Endothelial cell of umbilical vein (primary cell): ENCODE measurements around the gene SCD. TPM values are rescaled to one million over a fixed set of nuclear protein-coding genes. Genes with fewer than 3 reads are reported as not detected.

ENCODE experiments used
- BruUV-seq: library from RNA; stranded (reverse); fragments of 400-500 nt; replicated peaks from 2 replicates; lab custom pipeline; 2021; lab: Mats Ljungman, UMichigan
- CTCF ChIA-PET: fragments of 300-600, 350-600 bp; sonication (Branson Sonifier 250); formaldehyde crosslinking; loops from one replicate; lab custom pipeline; 2021; ENCODE audit warnings: antibody characterized with exemption, inconsistent platforms; lab: Charles Lee
- POLR2A ChIA-PET: fragments of 300-600, 350-600 bp; sonication (Branson Sonifier 250); formaldehyde crosslinking; loops from one replicate; lab custom pipeline; 2021; ENCODE audit warnings: antibody characterized with exemption, inconsistent platforms; lab: Charles Lee
- DNase-seq: peaks from one replicate; pipeline ENCODE4 v3.0.0-alpha.2; 2011; ENCODE audit warnings: low read depth, low spot score
- FAIRE-seq: peaks from 2 replicates; lab custom pipeline; 2011; peaks lifted over from hg19 to GRCh38; lab: Jason Lieb, UNC
- H2AFZ ChIP-seq: 2 replicates; pipeline ENCODE4 v1.6.0; 2012; ENCODE audit warnings: low read depth, low read length, control low read depth, inconsistent platforms
- H3K27ac ChIP-seq: 2 replicates; pipeline ENCODE4 v1.5.1; 2011; ENCODE audit warnings: low read depth, mild to moderate bottlenecking, control low read depth, low read length, moderate library complexity; ENCODE audit not compliant: insufficient read depth
- H3K27me3 ChIP-seq, 2 experiments: 2 replicates each; pipeline versions ENCODE4 v1.6.0 to v1.6.1; 2011; ENCODE audit warnings: low read length in 2 of 2, mixed read lengths in 1 of 2; ENCODE audit not compliant: control insufficient read depth in 2 of 2, insufficient read depth in 2 of 2
- H3K36me3 ChIP-seq, 2 experiments: 2 replicates in 1 of 2; 3 replicates in 1 of 2; pipeline ENCODE4 v1.5.1; 2011; ENCODE audit warnings: low read length in 2 of 2, mild to moderate bottlenecking in 1 of 2, moderate library complexity in 1 of 2; ENCODE audit not compliant: control insufficient read depth in 2 of 2, insufficient read depth in 2 of 2; ENCODE audit errors: extremely low read depth in 1 of 2
- H3K4me1 ChIP-seq: 3 replicates; pipeline ENCODE4 v1.5.1; 2011; ENCODE audit warnings: mild to moderate bottlenecking, low read length; ENCODE audit not compliant: control insufficient read depth, insufficient read depth; ENCODE audit errors: extremely low read depth
- H3K4me2 ChIP-seq: 2 replicates; pipeline ENCODE4 v1.6.1; 2011; ENCODE audit warnings: low read length, control low read depth, mixed read lengths; ENCODE audit not compliant: insufficient read depth
- H3K4me3 ChIP-seq, 3 experiments: fragments of 200-600 bp in 1 of 3; sonication (generic), shearing (Covaris generic) in 1 of 3; replicated peaks in 1 of 3; 2 replicates each; pipeline ENCODE4 v1.5.1; 2011 to 2016; ENCODE audit warnings: control low read depth in 3 of 3, low read length in 3 of 3, mild to moderate bottlenecking in 2 of 3, inconsistent platforms in 1 of 3, low read depth in 1 of 3, moderate library complexity in 1 of 3; ENCODE audit not compliant: insufficient read depth in 1 of 3
- H3K79me2 ChIP-seq: 2 replicates; pipeline ENCODE4 v1.6.0; 2012; ENCODE audit warnings: low read length, inconsistent platforms; ENCODE audit not compliant: control insufficient read depth, insufficient read depth
- H3K9ac ChIP-seq: replicated peaks from 2 replicates; pipeline ENCODE3; 2011; ENCODE audit warnings: low read length, control low read depth; ENCODE audit not compliant: insufficient read depth; ENCODE audit errors: extremely low read depth
- H3K9me1 ChIP-seq: replicated peaks from 3 replicates; pipeline ENCODE4 v1.6.0; 2011; ENCODE audit warnings: mild to moderate bottlenecking, low read length; ENCODE audit not compliant: control insufficient read depth, insufficient read depth; ENCODE audit errors: extremely low read depth
- H3K9me3 ChIP-seq: replicated peaks from 2 replicates; pipeline ENCODE4 v1.5.1; 2012; ENCODE audit warnings: low read length, inconsistent platforms; ENCODE audit not compliant: control insufficient read depth, insufficient read depth
- H4K20me1 ChIP-seq: replicated peaks from 2 replicates; pipeline ENCODE3; 2011; ENCODE audit warnings: mild to moderate bottlenecking, low read length; ENCODE audit not compliant: control insufficient read depth, insufficient read depth; ENCODE audit errors: extremely low read depth
- CTCF ChIP-seq, 2 donors: IDR thresholded peaks; 1 replicate in 1 of 2; 2 replicates in 1 of 2; pipeline ENCODE4 v1.5.1; 2011; ENCODE audit warnings: low read length in 2 of 2, mild to moderate bottlenecking in 2 of 2, moderate library complexity in 2 of 2, control low read depth in 1 of 2, inconsistent platforms in 1 of 2, low read depth in 1 of 2; ENCODE audit not compliant: insufficient read depth in 1 of 2; ENCODE audit errors: extremely low read depth in 1 of 2
- EZH2 ChIP-seq: IDR thresholded peaks from 2 replicates; pipeline ENCODE4 v1.6.1; 2012; ENCODE audit warnings: borderline replicate concordance, low read depth, mild to moderate bottlenecking, moderate library complexity, low read length, inconsistent platforms; ENCODE audit not compliant: severe bottlenecking
- FOS ChIP-seq: IDR thresholded peaks from 2 replicates; pipeline ENCODE4 v1.6.1; 2011; ENCODE audit warnings: mild to moderate bottlenecking, low read length, moderate library complexity, borderline replicate concordance; ENCODE audit not compliant: insufficient read depth
- GATA2 ChIP-seq: IDR thresholded peaks from 2 replicates; pipeline ENCODE4 v1.7.0; 2011; ENCODE audit warnings: low read depth, mild to moderate bottlenecking, moderate library complexity, mixed read lengths, low read length; ENCODE audit not compliant: insufficient read length, insufficient read depth
- JUN ChIP-seq: IDR thresholded peaks from 2 replicates; pipeline ENCODE4 v1.6.1; 2011; ENCODE audit warnings: borderline replicate concordance, low read depth; ENCODE audit not compliant: insufficient read length, insufficient read depth
- MYC ChIP-seq: IDR thresholded peaks from one replicate; pipeline ENCODE4 v1.6.1; 2011; ENCODE audit warnings: mild to moderate bottlenecking, low read depth, low read length
- POLR2A ChIP-seq: IDR thresholded peaks from 2 replicates; pipeline ENCODE4 v1.6.1; 2012; ENCODE audit warnings: low read depth, mild to moderate bottlenecking, control low read depth, low read length
- POLR2AphosphoS5 ChIP-seq: IDR thresholded peaks from 2 replicates; pipeline ENCODE4 v1.6.1; 2012; ENCODE audit warnings: low read depth, mild to moderate bottlenecking, control low read depth, low read length, moderate library complexity; ENCODE audit not compliant: insufficient read depth
- dilution Hi-C: fragments of 300-500 bp; cut with MboI; formaldehyde crosslinking; loops from one replicate; pipeline ENCODE4 v1.15.0; 2019; ENCODE audit warnings: low sequenced_read_pairs; ENCODE audit not compliant: extremely low pct_ligation_motif_present
- intact Hi-C: fragments of 100-400 bp; cut with micrococcal nuclease; formaldehyde crosslinking; loops from one replicate; pipeline ENCODE4 v1.10.0; 2022
- polyA plus RNA-seq, 4 experiments: library from polyadenylated mRNA; depleted of rRNA in 3 of 4; stranded (reverse) in 3 of 4; unstranded in 1 of 4; fragments of >200 nt; gene quantifications; 2 replicates each; pipeline versions ENCODE4 v1.2.1 to v1.2.3, GENCODE V29; 2011 to 2012; ENCODE audit warnings: missing spikeins in 1 of 4
- total RNA-seq: library from RNA; stranded (reverse); gene quantifications from 2 replicates; pipeline ENCODE4 v1.2.3, GENCODE V29; 2021
- TF ChIP-seq, protein P1 (sequence below): IDR thresholded peaks from 2 replicates; pipeline ENCODE4 v1.6.1; 2011; ENCODE audit not compliant: insufficient read depth, insufficient read length

Gene SCD
- total and polyA plus RNA-seq, 2 donors (not counting 3 experiments of a cell fraction or from before 2014, with no cell fraction given): 258 to 426 TPM

DNA sequence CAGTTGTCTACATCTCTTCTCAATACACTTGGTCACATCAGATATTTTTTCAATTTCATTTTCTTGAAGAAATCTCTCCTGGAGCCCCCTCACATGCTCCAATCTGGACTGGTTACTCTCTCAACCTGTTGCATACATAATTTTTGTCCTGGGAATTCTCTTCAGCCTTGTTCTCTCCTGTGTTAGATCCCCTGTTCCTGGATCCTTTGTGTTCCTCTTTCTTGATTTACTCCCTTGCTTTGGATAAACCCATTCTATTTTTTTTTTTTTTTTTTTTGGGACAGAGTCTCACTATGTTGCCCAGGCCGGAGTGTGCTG lies 45.6 kb downstream of the SCD start:
- Histone ChIP-seq H3K9me3 (no peaks in the 10 kb centered on the region), H3K27ac (no peak overlapping the region), H2AFZ (no peak overlapping the region), H3K27me3 (no peaks in the 10 kb centered on the region), H3K36me3 (no peaks in the 10 kb centered on the region), H3K4me3 (no peak overlapping the region), H3K79me2 (no peaks in the 10 kb centered on the region), H3K9me1 (no peaks in the 10 kb centered on the region), H3K9ac (no peak overlapping the region), H4K20me1 (no peaks in the 10 kb centered on the region), H3K4me1 (no peaks in the 10 kb centered on the region), H3K4me2 (no peak overlapping the region)
- no TSS peak for BruUV-seq
- DNase-seq (no peak), FAIRE-seq (no peak)
- intact Hi-C loops: no loop called here
- CTCF ChIA-PET: no interaction called here
- dilution Hi-C loops: no loop called here
- POLR2A ChIA-PET: no interaction called here
- no peak for TF ChIP-seq FOS
- no peak for TF ChIP-seq MYC
- no peak for TF ChIP-seq GATA2
- TF ChIP-seq, protein P1, sequence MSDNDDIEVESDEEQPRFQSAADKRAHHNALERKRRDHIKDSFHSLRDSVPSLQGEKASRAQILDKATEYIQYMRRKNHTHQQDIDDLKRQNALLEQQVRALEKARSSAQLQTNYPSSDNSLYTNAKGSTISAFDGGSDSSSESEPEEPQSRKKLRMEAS: no peak
- no peak for TF ChIP-seq POLR2A
- no peak for TF ChIP-seq CTCF (IDR thresholded peaks at IDR 0.05; ENCODE audit: extremely low read depth in 1 of 2, insufficient read depth in 1 of 2, low read depth in 1 of 2, low read length in 2 of 2)
- no peak for TF ChIP-seq JUN
- TF ChIP-seq EZH2: no peak
- TF ChIP-seq POLR2AphosphoS5: no peak
